HG02852 (cell line): ENCODE measurements around the gene NHSL2.
"Not testable (repeated sequence)": the region's sequence is repeated elsewhere in the genome, so short reads cannot be mapped to it uniquely, and the experiment has no call there.

Experiments used
- ATAC-seq: cut with Tn5 transposase; IDR thresholded peaks from one replicate; pipeline ENCODE4 v1.9.1; 2021; ENCODE audit warnings: mild to moderate bottlenecking, moderate library complexity; ENCODE audit not compliant: unreplicated experiment

Gene NHSL2

DNA sequence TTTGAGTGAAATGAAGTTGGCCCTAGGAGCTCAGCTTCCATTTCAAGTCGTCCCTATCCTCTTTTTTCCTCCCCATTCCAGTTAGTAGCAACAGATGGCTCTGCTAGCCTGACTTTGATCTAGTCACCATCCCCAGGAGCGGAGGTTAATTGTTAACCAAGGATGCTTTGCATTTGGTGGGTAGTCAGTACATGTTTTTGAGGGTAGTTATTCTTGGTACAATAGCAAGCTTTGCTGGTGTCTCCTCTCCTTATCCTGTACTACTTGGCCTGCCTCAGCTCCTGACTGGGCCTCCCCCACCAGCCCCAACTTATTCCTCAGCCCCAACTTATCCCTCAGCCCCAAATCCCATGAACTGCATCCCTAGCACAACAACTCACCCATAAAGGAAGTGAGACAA lies 235.9 kb downstream of the NHSL2 start:
- ATAC-seq: no peak

DNA sequence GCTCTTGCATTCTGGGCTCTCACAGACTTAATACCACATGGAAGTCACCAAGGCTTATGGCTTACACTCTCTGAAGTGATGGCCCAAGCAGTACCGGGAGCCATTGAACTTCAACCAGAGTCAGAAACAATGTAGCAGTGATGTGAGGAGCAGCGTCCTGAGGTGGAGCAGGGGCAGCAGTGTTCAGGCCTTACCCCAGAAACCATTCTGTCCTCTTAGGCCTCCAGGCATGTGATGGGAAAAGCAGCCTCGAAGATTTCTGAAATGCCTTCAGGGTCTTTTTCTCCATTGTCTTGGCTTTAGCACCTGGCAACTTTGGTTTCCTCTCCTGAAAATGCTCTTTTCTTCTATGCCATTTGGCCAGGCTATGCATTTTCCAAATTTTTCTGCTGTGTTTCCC lies 248.1 kb downstream of the NHSL2 start:
- ATAC-seq: no peak

DNA sequence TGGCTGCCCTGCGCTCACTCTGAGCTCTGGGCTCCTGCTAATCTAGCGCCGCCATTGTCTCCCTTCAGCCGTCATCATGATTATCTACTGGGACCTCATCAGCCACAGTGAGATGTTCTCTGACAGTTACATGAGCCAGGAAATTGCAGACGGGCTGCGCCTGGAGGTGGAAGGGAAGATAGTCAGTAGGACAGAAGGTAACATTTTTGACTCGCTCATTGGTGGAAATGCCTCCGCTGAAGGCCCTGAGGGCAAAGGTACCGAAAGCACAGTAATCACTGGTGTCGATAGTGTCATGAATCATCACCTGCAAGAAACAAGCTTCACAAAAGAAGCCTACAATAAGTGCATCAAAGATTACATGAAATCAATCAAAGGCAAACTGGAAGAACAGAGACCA lies 249.1 kb downstream of the NHSL2 start:
- no peak for ATAC-seq

DNA sequence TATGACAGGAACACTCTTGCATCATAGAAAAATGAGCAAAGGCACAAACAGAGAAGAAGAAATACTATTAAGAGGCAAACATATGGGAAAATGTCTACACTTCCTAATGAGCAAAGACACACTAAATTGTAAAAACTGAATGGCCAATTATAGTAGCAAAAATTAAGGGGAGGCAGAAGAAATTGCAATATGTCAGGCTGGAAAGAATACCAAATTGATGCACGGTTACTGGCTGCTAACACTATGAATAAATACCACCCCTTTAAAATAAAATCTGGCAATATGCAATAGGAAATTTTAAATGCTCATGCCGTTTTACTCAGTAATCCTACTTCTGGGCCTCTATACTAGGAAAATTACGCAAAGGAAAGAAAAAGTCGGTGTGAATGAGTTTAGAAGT lies 254.9 kb downstream of the NHSL2 start:
- no peak for ATAC-seq

DNA sequence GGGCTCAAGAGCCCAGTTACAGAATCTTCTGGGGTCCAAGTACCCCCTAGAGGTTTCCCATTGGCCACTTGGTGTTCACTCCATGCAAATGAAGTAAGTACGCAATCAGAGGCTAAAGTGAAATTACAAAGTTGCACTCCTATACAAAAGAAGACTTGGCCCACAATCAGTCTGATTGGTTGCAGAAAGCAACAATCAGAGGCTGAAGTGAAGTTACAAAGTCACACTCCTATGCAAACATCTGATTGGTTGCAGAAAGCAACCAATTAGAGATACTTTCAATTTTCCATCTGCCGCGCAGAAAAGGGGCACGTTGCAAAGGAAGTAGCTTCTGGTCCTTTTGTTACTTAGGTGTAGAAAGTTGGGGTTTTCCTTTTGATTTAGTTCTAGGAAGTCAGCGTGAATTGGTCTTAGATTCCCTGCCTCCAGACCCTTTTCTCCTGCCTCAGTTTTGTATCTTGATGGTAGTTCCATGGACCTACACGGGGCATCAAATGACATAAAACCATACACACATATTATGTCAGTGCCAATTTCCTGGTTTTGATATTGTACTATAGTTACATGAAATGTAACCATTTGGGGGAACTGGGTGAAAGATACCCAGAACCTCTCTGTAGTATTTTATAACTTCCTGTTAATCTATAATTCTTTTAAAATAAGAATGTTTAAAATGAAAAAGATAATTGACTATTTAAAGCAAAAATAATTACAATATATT lies 258.5 kb downstream of the NHSL2 start:
- no peak for ATAC-seq

DNA sequence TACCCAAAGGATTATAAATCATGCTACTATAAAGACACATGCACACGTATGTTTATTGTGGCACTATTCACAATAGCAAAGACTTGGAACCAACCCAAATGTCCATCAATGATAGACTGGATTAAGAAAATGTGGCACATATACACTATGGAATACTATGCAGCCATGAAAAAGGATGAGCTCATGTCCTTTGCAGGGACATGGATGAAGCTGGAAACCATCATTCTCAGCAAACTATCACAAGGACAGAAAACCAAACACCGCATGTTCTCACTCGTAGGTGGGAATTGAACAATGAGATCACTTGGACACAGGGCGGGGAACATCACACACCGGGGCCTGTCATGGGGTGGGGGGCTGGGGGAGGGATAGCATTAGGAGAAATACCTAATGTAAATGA lies 265.6 kb downstream of the NHSL2 start:
- not testable (repeated sequence) for ATAC-seq

DNA sequence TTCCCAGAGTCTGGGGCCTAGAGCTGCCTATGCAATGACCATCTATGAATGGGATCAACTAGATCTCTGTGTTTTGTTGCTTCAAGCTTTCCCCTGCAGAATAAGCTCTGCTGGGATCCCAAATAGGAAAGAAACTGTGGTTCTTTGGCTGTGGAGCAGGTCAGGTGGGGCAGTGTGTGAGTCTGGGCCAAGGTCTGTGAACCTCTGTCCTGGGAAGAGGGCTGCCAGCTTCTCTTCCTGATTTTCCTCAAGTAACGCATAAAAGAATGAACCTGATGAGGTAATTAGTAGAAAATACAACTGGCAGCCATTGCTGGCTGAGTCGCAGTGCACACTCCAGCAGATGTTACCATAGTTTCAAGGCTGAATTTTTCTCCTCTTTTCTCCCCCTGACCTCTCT lies 266.3 kb downstream of the NHSL2 start:
- no peak for ATAC-seq

DNA sequence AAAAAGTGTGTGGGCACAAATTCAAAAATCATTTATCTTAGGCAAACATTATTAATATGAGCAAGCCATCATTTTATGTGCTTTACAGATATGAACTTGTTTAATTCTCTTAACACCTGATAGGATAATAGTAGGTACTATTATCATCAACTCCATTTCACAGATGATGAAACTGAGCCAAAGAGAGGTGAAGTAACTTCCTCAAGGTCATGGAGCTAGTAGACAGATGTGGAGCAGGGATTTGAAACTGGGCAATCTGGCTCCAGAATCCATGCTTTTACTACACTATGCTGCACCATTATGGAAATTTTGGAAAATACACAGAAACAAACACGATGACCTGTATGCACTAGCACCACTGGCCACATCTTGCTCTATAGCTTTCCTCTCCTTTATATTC lies 269.9 kb downstream of the NHSL2 start:
- ATAC-seq: no peak

DNA sequence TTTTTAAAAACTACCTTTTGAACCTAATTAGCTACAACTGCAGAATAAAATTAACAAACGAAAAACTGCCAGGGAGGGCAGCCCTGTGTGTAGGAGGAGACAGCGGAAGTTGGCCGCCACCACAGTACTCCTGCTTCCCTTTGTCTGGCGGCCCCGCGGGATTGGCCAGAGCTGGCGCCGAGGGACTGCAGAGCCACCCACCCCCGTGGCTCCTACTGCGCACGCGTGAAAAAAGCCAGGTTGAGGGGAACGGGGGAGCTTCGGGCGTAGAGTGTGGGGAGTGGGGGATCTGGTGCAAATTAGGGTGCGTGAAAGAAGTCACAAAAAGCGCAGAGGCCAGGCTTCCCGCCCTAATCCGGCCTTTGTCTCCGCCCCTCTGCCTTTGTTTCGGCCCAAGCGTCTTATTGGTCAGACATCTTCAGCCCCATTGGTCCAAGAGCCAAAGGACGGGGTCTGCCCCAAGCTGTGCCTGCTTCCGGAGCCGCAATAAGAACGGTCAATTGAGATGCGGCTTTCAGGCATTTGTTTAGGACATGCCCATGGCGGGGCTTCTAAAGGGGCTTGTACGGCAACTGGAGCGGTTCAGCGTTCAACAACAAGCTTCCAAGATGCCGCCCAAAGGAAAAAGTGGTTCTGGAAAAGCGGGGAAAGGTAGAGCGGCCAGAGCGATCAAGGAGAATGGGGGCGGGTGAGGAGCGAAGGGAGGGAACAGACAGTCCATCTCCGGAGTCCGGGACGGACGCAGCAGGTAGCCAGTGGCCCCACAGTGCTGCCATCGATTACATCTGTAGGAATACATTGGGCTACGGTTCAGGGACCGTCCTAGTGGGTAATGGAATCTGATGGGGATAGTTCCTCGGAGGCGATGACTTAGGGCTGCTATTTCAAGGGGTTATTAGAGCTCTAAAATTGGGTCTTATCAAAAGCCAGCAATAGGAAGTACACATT lies 270.8 kb downstream of the NHSL2 start, which contains the start of gene PIN4:
TSS of gene PIN4 (plus strand) at position 580 of the 948 bp plus-strand sequence. CDS start at position 609, 29 bp downstream.
- peak; percentile 95 for ATAC-seq

DNA sequence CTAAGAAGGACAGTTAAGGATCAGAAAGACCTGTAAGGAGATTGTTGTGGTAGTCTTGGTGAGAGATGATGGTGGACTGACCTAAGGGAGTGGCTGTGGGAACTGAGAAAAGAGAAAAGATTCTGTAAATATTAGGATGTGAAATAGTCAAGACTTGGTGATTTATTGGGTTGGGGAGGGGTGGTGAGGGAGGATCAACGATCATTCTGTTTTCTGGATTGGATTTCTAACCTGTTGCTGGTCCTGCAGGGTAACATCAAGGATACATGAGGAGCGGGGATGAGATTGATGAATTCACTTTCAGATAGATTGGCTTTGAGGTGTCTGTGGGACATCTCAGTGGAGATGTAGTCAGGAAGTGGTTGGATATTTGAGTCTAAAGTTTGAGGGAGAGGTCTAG lies 272.3 kb downstream of the NHSL2 start:
- ATAC-seq: no peak

DNA sequence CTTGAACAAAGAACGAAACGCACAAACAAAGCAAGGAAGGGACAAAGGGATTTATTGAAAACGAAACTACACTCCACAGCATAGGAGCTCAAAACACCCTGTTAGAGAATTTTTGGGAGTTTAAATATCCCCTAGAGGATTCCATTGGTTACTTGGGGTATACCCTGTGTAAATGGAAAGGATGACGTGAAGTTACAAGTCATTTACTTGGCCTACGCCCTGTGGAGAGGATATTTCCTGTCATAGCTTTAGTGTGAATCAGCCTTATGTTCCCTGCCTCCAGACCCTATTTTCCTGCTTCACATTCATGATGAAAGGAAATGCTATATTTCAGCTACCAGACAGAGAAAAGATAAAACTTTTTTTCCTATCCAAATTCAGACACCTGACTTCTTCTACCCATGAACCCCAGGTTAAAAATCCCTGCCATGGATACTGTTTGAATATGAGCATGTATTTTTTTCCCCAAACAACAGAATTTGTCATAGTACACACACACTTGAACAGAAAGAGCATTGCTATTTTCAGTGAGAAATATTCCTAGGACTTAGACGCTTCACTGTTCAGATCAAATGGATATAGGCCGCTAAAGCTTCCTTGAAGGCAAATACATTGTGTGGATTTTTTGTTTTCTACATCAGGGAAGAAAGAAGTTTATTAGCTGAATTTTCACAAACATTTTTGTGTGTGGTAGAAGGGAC lies 291.3 kb downstream of the NHSL2 start:
- no peak for ATAC-seq
